Measurements from ENCODE around the gene GREM2.

GREM2 gene

DNA sequence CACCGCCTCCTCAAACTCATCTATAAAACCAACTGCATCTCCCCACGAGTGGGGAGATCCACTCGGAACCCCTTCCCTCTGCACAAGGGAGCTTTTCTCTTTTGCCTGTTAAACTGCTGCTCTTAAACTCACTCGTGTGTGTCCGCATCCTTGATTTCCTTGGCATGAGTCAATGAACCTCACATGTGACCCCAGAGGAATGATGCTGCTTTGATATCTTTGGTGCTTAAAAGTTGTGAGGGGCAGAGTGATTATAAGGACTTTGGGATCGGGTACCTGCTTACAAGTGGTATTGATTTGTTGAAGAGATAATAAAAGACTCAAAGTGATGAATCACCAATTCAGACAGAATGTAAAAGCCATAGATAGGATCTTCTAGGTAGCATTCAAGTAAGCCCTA is 125.3 kb downstream of the GREM2 start:
- peaks cover 5% of the 10 kb centered on the region for H3K27me3 Mint-ChIP-seq (ENCODE audit: low read depth, poor library complexity)
- H3K9me3 Mint-ChIP-seq, result no peaks in the 10 kb centered on the region
- peaks cover 21% of the 10 kb centered on the region for H3K4me1 Mint-ChIP-seq
- H3K36me3 Mint-ChIP-seq (ENCODE audit: low read depth), result no peaks in the 10 kb centered on the region
- DNase-seq, result no peak
- peak overlapping the region; percentile 84 for H3K27ac Mint-ChIP-seq
- TF ChIP-seq, protein P1, sequence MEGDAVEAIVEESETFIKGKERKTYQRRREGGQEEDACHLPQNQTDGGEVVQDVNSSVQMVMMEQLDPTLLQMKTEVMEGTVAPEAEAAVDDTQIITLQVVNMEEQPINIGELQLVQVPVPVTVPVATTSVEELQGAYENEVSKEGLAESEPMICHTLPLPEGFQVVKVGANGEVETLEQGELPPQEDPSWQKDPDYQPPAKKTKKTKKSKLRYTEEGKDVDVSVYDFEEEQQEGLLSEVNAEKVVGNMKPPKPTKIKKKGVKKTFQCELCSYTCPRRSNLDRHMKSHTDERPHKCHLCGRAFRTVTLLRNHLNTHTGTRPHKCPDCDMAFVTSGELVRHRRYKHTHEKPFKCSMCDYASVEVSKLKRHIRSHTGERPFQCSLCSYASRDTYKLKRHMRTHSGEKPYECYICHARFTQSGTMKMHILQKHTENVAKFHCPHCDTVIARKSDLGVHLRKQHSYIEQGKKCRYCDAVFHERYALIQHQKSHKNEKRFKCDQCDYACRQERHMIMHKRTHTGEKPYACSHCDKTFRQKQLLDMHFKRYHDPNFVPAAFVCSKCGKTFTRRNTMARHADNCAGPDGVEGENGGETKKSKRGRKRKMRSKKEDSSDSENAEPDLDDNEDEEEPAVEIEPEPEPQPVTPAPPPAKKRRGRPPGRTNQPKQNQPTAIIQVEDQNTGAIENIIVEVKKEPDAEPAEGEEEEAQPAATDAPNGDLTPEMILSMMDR (IDR thresholded peaks at IDR 0.05), result no peak
- no peak overlapping the region for H3K4me3 Mint-ChIP-seq

DNA sequence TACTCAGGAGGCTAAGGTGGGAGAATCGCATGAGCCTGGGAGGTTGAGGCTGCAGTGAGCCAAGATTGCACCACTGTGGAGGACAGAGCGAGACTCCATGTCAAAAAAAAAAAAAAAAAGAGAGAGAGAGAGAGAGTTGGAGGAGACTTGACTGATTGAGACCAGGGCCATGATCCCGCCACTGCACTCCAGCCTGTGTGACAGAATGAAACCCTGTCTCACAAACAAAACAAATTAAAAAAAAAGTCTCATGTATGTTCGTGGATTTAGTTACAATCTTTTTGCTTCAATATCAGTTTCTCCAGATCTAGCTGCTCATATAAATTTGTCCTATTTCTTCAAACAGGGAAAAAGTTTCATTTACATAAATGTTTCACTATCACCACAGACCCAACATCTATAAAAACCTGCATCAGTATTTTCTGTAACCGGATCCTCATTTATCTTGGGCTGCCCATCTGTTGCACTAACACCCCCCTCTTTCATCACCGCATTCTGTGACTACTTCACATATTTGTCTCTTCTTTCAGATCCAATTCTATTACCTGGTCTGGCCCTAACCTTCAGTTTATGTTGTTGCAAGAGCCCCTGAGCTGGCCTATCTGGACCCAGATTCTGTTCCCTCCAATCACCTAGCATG is 127.0 kb downstream of the GREM2 start:
- no peaks in the 10 kb centered on the region for H3K36me3 Mint-ChIP-seq (ENCODE audit: low read depth)
- peaks cover 21% of the 10 kb centered on the region for H3K4me1 Mint-ChIP-seq
- no peak overlapping the region for H3K27ac Mint-ChIP-seq
- no peak overlapping the region for H3K4me3 Mint-ChIP-seq
- H3K27me3 Mint-ChIP-seq (ENCODE audit: low read depth, poor library complexity), result peaks cover 5% of the 10 kb centered on the region
- H3K9me3 Mint-ChIP-seq, result no peaks in the 10 kb centered on the region
- no peak for DNase-seq
- TF ChIP-seq, protein P1 (IDR thresholded peaks at IDR 0.05), result no peak

DNA sequence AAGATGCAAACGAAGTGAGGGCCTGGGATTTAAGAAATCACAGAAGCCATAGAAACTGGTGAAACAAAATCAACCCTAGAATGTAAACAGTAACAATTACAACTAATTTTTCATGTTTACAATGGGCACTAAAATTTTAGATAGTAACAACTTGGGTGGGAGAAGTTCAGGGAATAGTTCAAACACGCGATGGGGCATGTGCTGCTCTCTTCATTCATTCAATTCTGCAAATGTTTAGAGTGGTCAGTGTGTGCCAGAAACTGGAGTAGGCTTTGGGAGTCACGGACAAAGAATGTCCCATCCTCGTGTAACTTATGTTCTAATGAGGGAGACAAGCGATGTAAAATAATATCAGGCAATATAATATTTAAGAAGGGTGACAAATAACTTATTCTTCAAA is 133.4 kb downstream of the GREM2 start:
- H3K36me3 Mint-ChIP-seq (ENCODE audit: low read depth), result no peaks in the 10 kb centered on the region
- H3K4me3 Mint-ChIP-seq, result no peak overlapping the region
- no peak overlapping the region for H3K27ac Mint-ChIP-seq
- H3K27me3 Mint-ChIP-seq (ENCODE audit: low read depth, poor library complexity), result peaks cover 2% of the 10 kb centered on the region
- TF ChIP-seq, protein P1 (IDR thresholded peaks at IDR 0.05), result no peak
- no peak for DNase-seq
- no peaks in the 10 kb centered on the region for H3K4me1 Mint-ChIP-seq
- H3K9me3 Mint-ChIP-seq, result peaks cover 4% of the 10 kb centered on the region

DNA sequence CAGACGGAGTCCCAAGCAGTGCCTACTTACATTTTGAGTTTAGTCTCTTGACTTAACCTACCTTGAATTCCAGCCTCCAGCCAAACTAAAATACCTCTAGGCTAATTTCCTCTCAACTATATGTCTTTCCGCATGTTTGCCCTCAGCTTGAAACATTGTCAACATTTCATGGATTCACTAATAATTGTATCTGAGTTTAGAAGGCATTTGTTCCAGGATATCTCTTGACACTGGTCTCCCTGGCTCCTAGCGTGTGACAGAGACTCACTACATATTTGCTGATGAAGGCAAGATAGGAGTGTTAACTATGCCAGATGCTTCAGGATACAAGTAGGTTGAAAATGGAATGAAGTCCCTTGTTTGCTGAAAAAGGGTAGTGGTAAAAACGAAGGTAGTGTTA is 136.1 kb downstream of the GREM2 start:
- Mint-ChIP-seq H3K9me3 (peaks cover 4% of the 10 kb centered on the region), H3K4me3 (no peak overlapping the region), H3K27me3 (ENCODE audit: low read depth, poor library complexity) (peaks cover 2% of the 10 kb centered on the region), H3K4me1 (no peaks in the 10 kb centered on the region), H3K27ac (no peak overlapping the region), H3K36me3 (ENCODE audit: low read depth) (no peaks in the 10 kb centered on the region)
- DNase-seq, result no peak
- TF ChIP-seq, protein P1 (IDR thresholded peaks at IDR 0.05), result no peak

DNA sequence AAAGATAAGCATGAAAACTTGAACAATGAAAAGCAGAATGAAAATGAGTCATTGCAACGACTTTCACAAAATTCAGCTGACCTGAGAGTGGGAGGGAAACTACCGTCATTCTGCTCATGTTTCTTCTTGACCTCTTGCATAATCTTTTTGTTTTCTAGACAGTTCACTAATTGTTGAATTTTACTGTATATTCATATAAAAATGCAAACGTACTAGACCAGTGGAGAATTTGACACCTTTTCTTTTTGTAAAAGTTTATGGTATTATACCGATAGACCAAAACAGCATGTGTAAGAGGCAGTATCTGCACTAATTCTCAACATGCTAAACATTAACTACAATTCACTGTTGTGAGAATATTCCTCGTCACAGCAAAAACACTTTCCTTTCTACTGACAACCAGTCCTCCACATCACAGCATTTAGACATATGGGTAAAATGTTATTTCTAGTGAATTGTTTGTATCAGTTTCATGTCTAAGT is 137.8 kb downstream of the GREM2 start:
- TF ChIP-seq, protein P1 (IDR thresholded peaks at IDR 0.05), result no peak
- Mint-ChIP-seq H3K27ac (no peak overlapping the region), H3K27me3 (ENCODE audit: low read depth, poor library complexity) (peaks cover 2% of the 10 kb centered on the region), H3K9me3 (peaks cover 4% of the 10 kb centered on the region), H3K4me1 (no peaks in the 10 kb centered on the region), H3K36me3 (ENCODE audit: low read depth) (no peaks in the 10 kb centered on the region), H3K4me3 (no peak overlapping the region)
- DNase-seq, result no peak

DNA sequence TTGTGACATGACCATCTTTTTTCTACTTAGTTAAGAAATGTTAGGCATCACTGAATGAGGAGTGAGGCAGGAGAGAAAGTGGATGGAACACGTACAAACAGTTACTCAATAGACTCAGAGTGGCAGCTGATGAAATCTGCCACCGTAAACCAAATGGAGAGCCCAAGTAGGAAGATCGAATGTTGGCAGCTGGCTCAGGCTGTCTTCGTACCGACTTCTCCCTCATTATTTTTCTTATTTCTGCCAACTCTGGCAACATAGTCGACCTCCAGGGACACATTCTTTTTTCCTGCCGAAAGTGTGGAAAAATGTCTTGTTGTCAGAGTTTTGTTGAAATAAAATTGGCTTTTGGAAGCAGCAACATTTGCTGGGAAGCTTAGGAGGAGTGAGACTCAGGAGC is 143.3 kb downstream of the GREM2 start:
- Mint-ChIP-seq H3K4me3 (no peak overlapping the region), H3K27me3 (ENCODE audit: low read depth, poor library complexity) (peaks cover 4% of the 10 kb centered on the region), H3K27ac (peak overlapping the region; percentile 4), H3K4me1 (peaks cover 24% of the 10 kb centered on the region), H3K9me3 (no peaks in the 10 kb centered on the region), H3K36me3 (ENCODE audit: low read depth) (no peaks in the 10 kb centered on the region)
- TF ChIP-seq, protein P1 (IDR thresholded peaks at IDR 0.05), result no peak
- DNase-seq, result no peak

All from nephron progenitor cell (in vitro differentiated cells).